GM19238 (cell line): Measurements from ENCODE around the gene DEPDC1B.
"Not testable (repeated sequence)": the region's sequence is repeated elsewhere in the genome, so short reads cannot be mapped to it uniquely, and the experiment has no call there.

Experiments used
- DNase-seq: peaks from one replicate; pipeline ENCODE4 v3.0.0; 2011; ENCODE audit warnings: low spot score; ENCODE audit not compliant: insufficient read length

The DEPDC1B gene

GRCh38 chr5:60649288-60649917 lies 50.6 kb downstream of the DEPDC1B start:
- DNase-seq: no peak

- no peak for DNase-seq
Measured at GRCh38 chr5:60648175-60648574, 51.8 kb downstream of the DEPDC1B start.

GRCh38 chr5:60640901-60641300 lies 59.1 kb downstream of the DEPDC1B start:
- no peak for DNase-seq

- DNase-seq: no peak
Measured at GRCh38 chr5:60639544-60639943, 60.4 kb downstream of the DEPDC1B start.

GRCh38 chr5:60638300-60638699 lies 61.7 kb downstream of the DEPDC1B start:
- no peak for DNase-seq

- DNase-seq: no peak
Measured at GRCh38 chr5:60636644-60637043, 63.3 kb downstream of the DEPDC1B start.

GRCh38 chr5:60636001-60636400 lies 64.0 kb downstream of the DEPDC1B start:
- no peak for DNase-seq

GRCh38 chr5:60634051-60634450 lies 65.9 kb downstream of the DEPDC1B start:
- DNase-seq: no peak

- no peak for DNase-seq
Measured at GRCh38 chr5:60633341-60633740, 66.6 kb downstream of the DEPDC1B start.

- DNase-seq: no peak
Measured at GRCh38 chr5:60632153-60632552, 67.8 kb downstream of the DEPDC1B start.

GRCh38 chr5:60630836-60631235 lies 69.1 kb downstream of the DEPDC1B start:
- DNase-seq: no peak

- DNase-seq: no peak
Measured at GRCh38 chr5:60630179-60630578, 69.8 kb downstream of the DEPDC1B start.

GRCh38 chr5:60624875-60625274 lies 75.1 kb downstream of the DEPDC1B start:
- DNase-seq: not testable (repeated sequence)

- DNase-seq: not testable (repeated sequence)
Measured at GRCh38 chr5:60620752-60621151, 79.2 kb downstream of the DEPDC1B start.

GRCh38 chr5:60613826-60614225 lies 86.1 kb downstream of the DEPDC1B start:
- DNase-seq: no peak

- no peak for DNase-seq
Measured at GRCh38 chr5:60611099-60611740, 88.7 kb downstream of the DEPDC1B start.

GRCh38 chr5:60604771-60605170 lies 95.2 kb downstream of the DEPDC1B start:
- DNase-seq: no peak

- DNase-seq: no peak
Measured at GRCh38 chr5:60598424-60598823, 101.5 kb downstream of the DEPDC1B start.

- peak; percentile 16 for DNase-seq
Measured at GRCh38 chr5:60597572-60598320, 102.2 kb downstream of the DEPDC1B start.

GRCh38 chr5:60594715-60595477 lies 105.1 kb downstream of the DEPDC1B start:
- no peak for DNase-seq

GRCh38 chr5:60590172-60590571 lies 109.8 kb downstream of the DEPDC1B start:
- no peak for DNase-seq

- not testable (repeated sequence) for DNase-seq
Measured at GRCh38 chr5:60587312-60587711, 112.7 kb downstream of the DEPDC1B start.
